Adrenal gland (tissue), 5 donors: ENCODE measurements around the gene NOD2.

Source experiments
- CTCF ChIP-seq, 6 experiments: fragments of 450-650 bp in 4 of 6; fragments of 200-600 bp in 2 of 6; sonication (generic) in 1 of 6; IDR thresholded peaks; 1 replicate in 5 of 6; 2 replicates in 1 of 6; pipeline versions ENCODE4 v1.5.1 to v1.8.0; 2016 to 2021; ENCODE audit warnings: antibody characterized with exemption in 6 of 6, mild to moderate bottlenecking in 2 of 6, moderate library complexity in 1 of 6
- POLR2A ChIP-seq, 2 donors: fragments of 450-650 bp; IDR thresholded peaks; one replicate each; pipeline ENCODE4 v1.6.1; 2017; ENCODE audit warnings: antibody characterized with exemption in 2 of 2, mild to moderate bottlenecking in 2 of 2, moderate library complexity in 1 of 2
- donor health status: DM: no; HTN: no; CAD: no.

GRCh38 chr16:50774405-50774804 is 81.0 kb downstream of the NOD2 start:
- TF ChIP-seq POLR2A (IDR thresholded peaks at IDR 0.05), result no peak
- no peak for TF ChIP-seq CTCF (IDR thresholded peaks at IDR 0.05)
